Activated B cell treated with CpG ODN at 0.5 μM for 24 hours (primary cell): ENCODE results near the gene CR1. TPM values are rescaled to one million over a fixed set of nuclear protein-coding genes. Genes with fewer than 3 reads are reported as not detected.

ENCODE experiments used
- ATAC-seq: fragments of 200-7000 bp; cut with Tn5 transposase; one replicate; pipeline ENCODE4 v1.10.0; 2021; ENCODE audit warnings: low read depth, mild to moderate bottlenecking, moderate library complexity
- CTCF ChIA-PET: fragments of 350-600 bp; sonication (Branson Sonifier 250); formaldehyde crosslinking; loops from one replicate; lab custom pipeline; 2021; ENCODE audit warnings: antibody characterized with exemption; lab: Charles Lee
- POLR2A ChIA-PET: fragments of 350-600 bp; sonication (Branson Sonifier 250); formaldehyde crosslinking; loops from one replicate; lab custom pipeline; 2021; ENCODE audit warnings: antibody characterized with exemption; lab: Charles Lee
- DNase-seq: peaks from one replicate; pipeline ENCODE4 v3.0.0; 2022
- H3K27ac Mint-ChIP-seq: one replicate; pipeline ENCODE4 v1.8.0; 2020; ENCODE audit warnings: mixed read lengths
- H3K27me3 Mint-ChIP-seq: one replicate; pipeline ENCODE4 v1.8.0; 2021; ENCODE audit warnings: mixed read lengths
- H3K36me3 Mint-ChIP-seq: one replicate; pipeline ENCODE4 v1.8.0; 2021; ENCODE audit warnings: low read depth, mixed read lengths
- H3K4me1 Mint-ChIP-seq: one replicate; pipeline ENCODE4 v1.8.0; 2021; ENCODE audit warnings: mixed read lengths
- H3K4me3 Mint-ChIP-seq: one replicate; pipeline ENCODE4 v1.8.0; 2020; ENCODE audit warnings: mild to moderate bottlenecking, mixed read lengths
- H3K9me3 Mint-ChIP-seq: one replicate; pipeline ENCODE4 v1.8.0; 2020; ENCODE audit warnings: mixed read lengths
- CTCF ChIP-seq: fragments of 200-600 bp; IDR thresholded peaks from one replicate; pipeline ENCODE4 v1.8.0; 2022; ENCODE audit warnings: antibody characterized with exemption, mild to moderate bottlenecking
- intact Hi-C: fragments of 100-400 bp; cut with micrococcal nuclease; formaldehyde crosslinking; loops from one replicate; pipeline ENCODE4 v1.15.1; 2024
- total RNA-seq: library from RNA; stranded (reverse); gene quantifications from 2 replicates; pipeline ENCODE4 v1.2.3, GENCODE V29; 2022

The CR1 gene
- total RNA-seq, 1 donor from 2014 or later = 13.9 TPM

GRCh38 chr1:207463571-207463970 is 32.4 kb upstream of the CR1 start:
- peaks cover 59% of the 10 kb centered on the region for H3K4me1 Mint-ChIP-seq
- ChIA-PET CTCF (interaction anchor here (1.5 kb wide), 2 partner anchors 9 to 57 kb away, joined by 4 read pairs; partner anchors contain the start of gene CR2), POLR2A (interaction anchor here (1.2 to 1.4 kb wide), 2 partner anchors 9 to 32 kb away, joined by 4 to 10 read pairs; partner anchors contain the start of genes CR1 and CR2)
- H3K36me3 Mint-ChIP-seq = peaks cover 37% of the 10 kb centered on the region
- H3K27me3 Mint-ChIP-seq = no peaks in the 10 kb centered on the region
- ATAC-seq (no peak), DNase-seq (no peak)
- H3K4me3 Mint-ChIP-seq = no peak overlapping the region
- TF ChIP-seq CTCF = no peak
- no peaks in the 10 kb centered on the region for H3K9me3 Mint-ChIP-seq
- intact Hi-C loops = no loop called here
- H3K27ac Mint-ChIP-seq = no peak overlapping the region

GRCh38 chr1:207470927-207471326 is 25.0 kb upstream of the CR1 start:
- H3K27me3 Mint-ChIP-seq = no peaks in the 10 kb centered on the region
- no peaks in the 10 kb centered on the region for H3K9me3 Mint-ChIP-seq
- H3K27ac Mint-ChIP-seq = no peak overlapping the region
- H3K4me3 Mint-ChIP-seq = no peak overlapping the region
- H3K4me1 Mint-ChIP-seq = peaks cover 7% of the 10 kb centered on the region
- DNase-seq (no peak), ATAC-seq (no peak)
- intact Hi-C loops = no loop called here
- H3K36me3 Mint-ChIP-seq = peaks cover 85% of the 10 kb centered on the region
- POLR2A ChIA-PET = interaction anchor here (0.8 kb wide), 1 partner anchor 40 kb away, joined by 3 read pairs; no protein-coding TSS in a partner anchor
- TF ChIP-seq CTCF = no peak
- CTCF ChIA-PET = no interaction called here

GRCh38 chr1:207474210-207474609 is 21.7 kb upstream of the CR1 start:
- Mint-ChIP-seq H3K4me3 (no peak overlapping the region), H3K9me3 (no peaks in the 10 kb centered on the region), H3K36me3 (peaks cover 81% of the 10 kb centered on the region), H3K27me3 (no peaks in the 10 kb centered on the region), H3K4me1 (peaks cover 3% of the 10 kb centered on the region), H3K27ac (no peak overlapping the region)
- intact Hi-C loops = no loop called here
- no peak for DNase-seq
- ATAC-seq = no peak
- TF ChIP-seq CTCF = no peak
- POLR2A ChIA-PET = interaction anchor here (0.6 kb wide), 1 partner anchor 894 kb away, joined by 3 read pairs; no protein-coding TSS in a partner anchor
- CTCF ChIA-PET = interaction anchor here (0.6 kb wide), 1 partner anchor 466 kb away, joined by 3 read pairs; no protein-coding TSS in a partner anchor

GRCh38 chr1:207486198-207486597 is 9.8 kb upstream of the CR1 start:
- no peak for TF ChIP-seq CTCF
- Mint-ChIP-seq H3K36me3 (peaks cover 67% of the 10 kb centered on the region), H3K4me3 (no peak overlapping the region), H3K4me1 (no peaks in the 10 kb centered on the region), H3K27ac (peak overlapping the region; percentile 0), H3K9me3 (no peaks in the 10 kb centered on the region), H3K27me3 (no peaks in the 10 kb centered on the region)
- DNase-seq = no peak
- intact Hi-C loops = no loop called here
- ChIA-PET CTCF (no interaction called here), POLR2A (interaction anchor here (0.6 kb wide), 1 partner anchor 484 kb away, joined by 6 read pairs; no protein-coding TSS in a partner anchor)
- no peak for ATAC-seq

- Mint-ChIP-seq H3K4me3 (no peak overlapping the region), H3K27me3 (no peaks in the 10 kb centered on the region), H3K36me3 (peaks cover 62% of the 10 kb centered on the region), H3K9me3 (no peaks in the 10 kb centered on the region), H3K27ac (peak overlapping the region; percentile 38), H3K4me1 (no peaks in the 10 kb centered on the region)
- ChIA-PET POLR2A (no interaction called here), CTCF (interaction anchor here (0.9 kb wide), 1 partner anchor 10 kb away, joined by 3 read pairs; no protein-coding TSS in a partner anchor)
- TF ChIP-seq CTCF = no peak
- intact Hi-C loops = no loop called here
- DNase-seq (no peak), ATAC-seq (no peak)
Measured at GRCh38 chr1:207487636-207488035, 8.3 kb upstream of the CR1 start.
